Right forelimb (tissue), 1 donor: ENCODE measurements around the gene GPR39.
"Not testable (repeated sequence)": the region's sequence is repeated elsewhere in the genome, so short reads cannot be mapped to it uniquely, and the experiment has no call there.

Experiments used
- DNase-seq: peaks from one replicate; pipeline ENCODE4 v3.0.0-alpha.2; 2018

GPR39 gene

GRCh38 chr2:132416723-132417395 lies at the start of gene GPR39:
Gene GPR39, plus strand, starts transcription at chr2:132416805.
- DNase-seq = no peak

- no peak for DNase-seq
These were observed 48.4 kb upstream of the GPR39 start for GRCh38 chr2:132368191-132368590.

- DNase-seq = no peak
These were observed 44.3 kb upstream of the GPR39 start for GRCh38 chr2:132372276-132372675.

GRCh38 chr2:132373391-132374135 lies 43.0 kb upstream of the GPR39 start:
- no peak for DNase-seq

- DNase-seq = no peak
These were observed 42.5 kb upstream of the GPR39 start for GRCh38 chr2:132374151-132374550.

GRCh38 chr2:132374551-132374950 lies 42.1 kb upstream of the GPR39 start:
- no peak for DNase-seq

GRCh38 chr2:132374961-132375360 lies 41.6 kb upstream of the GPR39 start:
- no peak for DNase-seq

GRCh38 chr2:132381376-132381775 lies 35.2 kb upstream of the GPR39 start:
- DNase-seq = no peak

GRCh38 chr2:132383956-132384355 lies 32.6 kb upstream of the GPR39 start:
- DNase-seq = no peak

- no peak for DNase-seq
These were observed 32.0 kb upstream of the GPR39 start for GRCh38 chr2:132384491-132385151.

GRCh38 chr2:132387126-132387525 lies 29.5 kb upstream of the GPR39 start:
- no peak for DNase-seq

- DNase-seq = no peak
These were observed 26.5 kb upstream of the GPR39 start for GRCh38 chr2:132390076-132390475.

GRCh38 chr2:132391378-132391777 lies 25.2 kb upstream of the GPR39 start:
- DNase-seq = no peak

GRCh38 chr2:132392221-132392620 lies 24.4 kb upstream of the GPR39 start:
- DNase-seq = no peak

GRCh38 chr2:132392879-132393278 lies 23.7 kb upstream of the GPR39 start:
- no peak for DNase-seq

GRCh38 chr2:132397042-132397441 lies 19.6 kb upstream of the GPR39 start:
- not testable (repeated sequence) for DNase-seq

GRCh38 chr2:132400169-132400900 lies 16.3 kb upstream of the GPR39 start:
- DNase-seq = no peak

GRCh38 chr2:132400901-132401240 lies 15.7 kb upstream of the GPR39 start:
- no peak for DNase-seq

- no peak for DNase-seq
These were observed 15.3 kb upstream of the GPR39 start for GRCh38 chr2:132401326-132401725.

- no peak for DNase-seq
These were observed 13.5 kb upstream of the GPR39 start for GRCh38 chr2:132403146-132403545.

GRCh38 chr2:132404056-132404455 lies 12.5 kb upstream of the GPR39 start:
- DNase-seq = no peak

- no peak for DNase-seq
These were observed 8.8 kb upstream of the GPR39 start for GRCh38 chr2:132407784-132408183.

- DNase-seq = no peak
These were observed 4.6 kb upstream of the GPR39 start for GRCh38 chr2:132412021-132412420.
